GM18909 (cell line): Measurements from ENCODE around the gene RSAD1.

ENCODE experiments used
- ATAC-seq: cut with Tn5 transposase; IDR thresholded peaks from one replicate; pipeline ENCODE4 v1.9.1; 2021; ENCODE audit warnings: mild to moderate bottlenecking; ENCODE audit not compliant: unreplicated experiment, poor library complexity

RSAD1 gene

DNA sequence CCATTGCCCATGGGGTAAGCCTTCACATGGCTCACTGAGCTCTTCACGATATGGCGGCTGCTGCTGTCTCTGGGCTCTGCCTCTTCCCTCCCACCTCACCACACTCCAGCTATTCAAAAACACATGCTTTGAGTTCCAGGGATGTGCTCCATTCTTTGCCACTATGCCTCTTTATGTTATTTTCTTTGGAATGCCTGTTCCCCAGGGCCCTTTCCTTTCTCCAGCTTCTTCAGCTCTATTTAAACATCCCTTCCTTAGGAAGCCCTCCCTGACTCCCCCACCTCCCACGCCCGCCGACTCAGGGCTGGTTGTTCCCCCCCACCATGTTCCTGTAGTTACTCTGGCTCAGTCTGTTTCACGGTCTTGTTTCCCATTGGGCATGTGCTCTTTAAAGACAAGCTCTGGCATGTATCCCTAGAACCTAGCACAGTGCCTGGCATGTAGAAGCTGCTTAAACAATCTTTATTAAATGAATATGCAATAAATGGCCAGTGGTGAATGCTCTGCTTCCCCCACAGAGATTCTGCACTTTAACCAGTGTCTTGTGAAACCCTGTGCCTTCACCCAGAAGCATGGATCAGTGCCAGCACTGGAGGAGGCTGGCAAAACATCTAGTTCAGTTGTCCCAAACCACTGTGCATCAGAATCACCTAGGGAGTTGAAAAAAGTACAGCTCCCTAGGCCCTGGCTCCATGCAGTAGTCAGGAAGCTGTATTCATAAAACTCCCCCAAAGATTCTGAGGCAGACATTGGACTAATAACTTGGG lies 36.5 kb downstream of the RSAD1 start:
- no peak for ATAC-seq

DNA sequence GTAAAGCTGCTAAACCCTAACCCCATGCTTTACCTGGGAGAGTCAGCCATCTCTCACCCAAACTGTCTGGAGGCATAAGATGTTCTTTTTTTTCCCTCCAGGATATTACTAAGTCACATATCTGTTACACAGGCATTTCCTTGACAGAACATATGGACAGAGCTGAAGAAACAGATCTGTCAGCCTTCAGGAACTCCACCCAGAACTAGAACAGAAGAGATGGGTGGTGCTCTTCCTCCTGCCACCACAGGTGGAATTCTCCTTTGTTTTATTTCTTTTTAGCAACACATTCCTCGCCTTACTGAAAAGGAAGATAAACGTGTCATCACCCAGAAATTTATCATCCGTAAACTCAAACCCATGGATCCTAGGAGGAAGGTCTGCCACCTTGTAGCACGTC lies 38.4 kb downstream of the RSAD1 start:
- ATAC-seq, result no peak

DNA sequence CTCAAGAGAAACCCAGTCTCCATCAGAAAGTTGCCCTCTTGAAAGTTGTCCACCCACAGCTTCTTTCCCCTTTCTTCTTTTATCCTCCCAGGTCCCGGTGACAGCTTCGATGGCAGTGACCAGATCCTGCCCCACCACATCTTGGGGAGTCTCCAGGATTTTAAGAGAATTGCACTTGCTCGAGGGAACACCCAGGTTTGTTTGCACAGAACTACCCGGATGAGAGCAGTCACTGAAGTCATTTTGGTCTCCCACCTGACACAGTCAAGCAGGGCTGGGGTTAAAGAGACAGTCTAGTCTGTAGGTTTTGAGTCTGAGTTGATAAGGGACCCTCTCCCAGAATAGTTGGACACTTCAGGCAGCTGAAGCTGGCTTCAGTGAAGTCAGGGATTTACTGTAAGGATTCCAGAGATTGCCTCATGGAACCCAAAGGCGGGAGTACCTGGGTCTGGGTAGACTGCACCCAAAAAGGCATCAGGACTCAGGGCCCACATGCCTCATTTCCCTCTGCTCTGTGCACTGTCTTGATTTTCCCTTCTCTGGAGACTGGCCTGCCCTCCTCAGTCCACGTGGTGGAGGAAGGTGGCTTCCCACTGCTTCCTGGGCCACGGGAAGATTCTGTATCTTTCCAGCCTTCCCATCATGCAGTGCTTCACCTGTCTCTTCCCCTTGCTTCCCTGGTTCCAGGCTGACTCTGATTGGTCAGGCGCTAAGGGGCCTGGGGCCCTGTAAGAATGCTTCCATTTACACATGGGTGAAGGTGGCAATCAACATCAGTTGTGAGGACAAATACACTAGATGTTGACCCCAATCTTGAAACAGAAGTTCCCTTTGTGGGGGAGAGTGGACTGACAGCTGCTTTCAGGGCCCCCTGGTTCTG lies 39.1 kb downstream of the RSAD1 start:
- ATAC-seq, result no peak

DNA sequence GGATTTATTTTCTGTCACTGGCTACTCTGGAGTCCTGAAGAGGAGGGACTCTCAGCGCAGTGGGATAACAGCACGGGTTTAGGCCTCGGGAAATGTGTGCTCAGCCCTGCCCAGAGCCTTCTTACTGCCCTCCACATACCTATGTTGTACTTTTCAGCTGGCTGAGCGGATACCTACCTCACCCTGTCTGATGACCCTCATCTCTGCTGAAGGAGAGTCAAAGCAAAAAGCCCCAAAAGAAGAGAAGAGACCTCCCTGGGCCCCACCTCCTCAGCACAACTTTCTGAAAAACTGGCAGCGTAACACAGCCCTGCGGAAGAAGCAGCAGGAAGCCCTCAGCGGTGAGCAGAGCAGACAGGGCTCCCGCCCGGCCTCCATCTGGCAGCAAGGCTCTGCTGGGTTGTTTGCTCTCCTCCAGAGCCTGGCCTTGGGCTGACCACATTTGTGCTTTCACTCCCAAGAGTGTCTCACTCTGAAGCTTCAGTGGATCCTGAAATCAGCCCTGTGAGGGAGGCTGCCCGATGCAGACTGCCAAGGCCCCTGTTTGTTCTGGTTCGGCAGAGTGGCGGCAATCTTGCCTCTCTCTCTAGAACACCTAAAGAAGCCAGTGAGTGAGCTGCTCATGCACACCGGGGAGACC lies 39.8 kb downstream of the RSAD1 start:
- ATAC-seq, result no peak

DNA sequence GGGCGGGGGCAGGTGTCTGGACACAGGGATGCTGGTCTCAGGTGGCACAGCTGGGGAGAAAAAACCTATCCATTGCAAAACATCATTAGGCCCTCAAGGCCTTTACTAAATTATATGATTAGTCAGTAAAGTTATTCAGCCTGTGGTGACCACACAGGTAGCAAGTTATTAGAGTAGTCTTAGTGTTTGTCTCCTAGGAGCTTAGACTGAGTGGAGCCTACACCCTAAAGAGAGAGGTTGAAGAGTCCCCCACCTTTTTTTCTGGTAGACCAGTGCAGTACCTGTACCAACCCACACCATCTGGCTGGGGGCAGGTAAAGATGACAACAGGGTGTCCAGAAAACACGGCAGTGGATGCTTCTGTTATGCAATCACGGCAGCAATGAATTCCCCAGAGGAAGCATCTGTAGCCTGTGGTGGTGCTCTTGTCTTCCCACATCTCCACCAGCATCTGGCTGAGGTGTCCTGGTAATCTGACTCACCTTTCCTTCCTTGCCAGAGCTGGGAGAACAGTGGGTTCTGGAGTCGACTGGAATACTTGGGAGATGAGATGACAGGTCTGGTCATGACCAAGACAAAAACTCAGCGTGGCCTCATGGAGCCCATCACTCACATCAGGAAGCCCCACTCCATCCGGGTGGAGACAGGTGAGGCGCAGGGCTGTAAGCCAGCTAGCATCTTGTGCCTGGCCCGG lies 40.6 kb downstream of the RSAD1 start:
- ATAC-seq, result no peak

DNA sequence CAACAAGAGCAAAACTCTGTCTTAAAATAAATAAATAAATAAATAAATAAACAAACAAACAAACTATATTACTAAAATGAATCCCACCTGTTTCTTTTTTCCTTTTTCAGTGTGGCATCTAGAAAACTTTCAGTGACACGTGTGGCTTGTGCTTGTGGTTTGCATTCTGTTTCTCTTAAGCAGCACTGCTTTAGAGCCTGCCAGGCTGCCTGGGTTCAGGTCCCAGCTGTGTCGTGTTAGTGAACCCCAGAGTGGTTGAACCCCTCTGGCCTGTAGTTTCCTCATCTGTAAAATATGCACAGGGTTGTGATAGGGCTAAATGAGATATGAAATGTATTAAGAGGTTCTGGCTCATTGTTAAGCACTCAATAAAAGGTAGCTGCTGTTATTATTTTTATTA lies 41.8 kb downstream of the RSAD1 start:
- ATAC-seq, result no peak

DNA sequence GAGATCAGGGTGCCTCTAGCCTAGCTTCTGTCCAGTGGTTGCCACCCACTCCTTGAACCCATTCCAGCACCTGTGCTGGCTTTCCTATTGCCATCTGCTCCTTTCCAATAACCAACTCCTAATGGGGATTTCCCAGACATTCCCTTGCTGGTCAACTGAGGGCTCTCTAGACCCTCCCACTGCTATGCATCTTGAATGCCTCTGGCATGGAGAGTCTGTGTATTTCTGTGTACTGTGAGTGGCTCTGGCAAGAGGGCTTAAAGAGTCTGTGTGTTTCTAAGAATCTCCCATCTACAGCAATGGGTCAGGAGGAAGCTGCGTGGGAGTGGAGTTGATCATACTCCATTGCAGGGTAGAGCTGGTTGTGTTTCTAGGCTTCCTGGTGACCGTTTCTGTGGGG lies 42.9 kb downstream of the RSAD1 start:
- ATAC-seq, result no peak

DNA sequence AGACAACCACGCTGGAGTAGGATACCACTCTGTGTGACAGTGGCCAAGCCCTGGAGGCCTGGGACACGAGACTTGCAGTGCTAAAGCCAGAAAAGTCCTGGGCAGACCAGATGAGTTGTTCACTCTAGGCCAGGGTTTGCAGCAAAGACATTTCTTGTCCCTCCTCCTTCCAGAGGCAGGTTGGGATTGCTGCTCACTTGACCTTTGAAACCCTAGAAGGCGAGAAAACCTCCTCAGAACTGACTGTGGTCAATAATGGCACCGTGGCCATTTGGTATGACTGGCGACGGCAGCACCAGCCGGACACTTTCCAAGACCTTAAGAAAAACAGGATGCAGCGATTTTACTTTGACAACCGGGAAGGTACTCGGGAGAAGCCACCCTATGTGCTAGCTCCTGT lies 44.1 kb downstream of the RSAD1 start:
- ATAC-seq, result no peak

DNA sequence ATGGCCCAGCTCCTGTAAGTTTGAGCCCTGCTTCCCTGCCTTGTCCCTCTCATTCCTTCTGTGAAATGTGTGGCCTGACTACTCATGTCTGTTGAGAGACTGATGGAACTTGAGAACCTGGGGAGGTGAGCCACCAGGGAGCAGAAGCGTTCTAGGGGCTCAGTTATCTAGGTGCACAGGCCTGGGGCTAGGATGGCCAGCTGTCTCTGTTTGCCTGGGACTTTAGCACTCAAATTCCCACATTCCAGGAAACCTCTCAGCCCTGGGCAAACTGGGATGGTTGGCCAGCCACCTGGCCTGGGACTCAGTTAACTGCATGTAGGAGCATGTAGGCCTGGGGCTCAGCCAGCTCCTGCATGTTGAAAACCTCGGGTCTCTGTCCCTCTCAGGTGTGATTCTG lies 44.5 kb downstream of the RSAD1 start:
- no peak for ATAC-seq

DNA sequence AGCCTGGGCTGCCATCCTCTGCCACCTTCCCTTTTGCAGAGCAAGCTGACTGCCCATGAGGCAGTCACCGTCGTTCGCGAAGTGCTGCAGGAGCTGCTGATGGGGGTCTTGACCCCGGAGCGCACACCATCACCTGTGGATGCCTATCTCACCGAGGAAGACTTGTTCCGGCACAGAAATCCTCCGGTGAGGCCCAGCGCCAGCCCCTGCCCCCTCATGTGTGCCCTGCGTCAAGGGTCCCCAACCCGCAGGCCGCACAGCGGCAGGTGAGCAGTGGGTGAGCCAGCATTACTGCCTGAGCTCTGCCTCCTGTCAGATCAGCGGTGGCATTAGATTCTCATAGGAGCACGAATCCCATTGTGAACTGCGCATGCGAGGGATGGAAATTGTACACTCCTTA lies 46.2 kb downstream of the RSAD1 start:
- no peak for ATAC-seq

DNA sequence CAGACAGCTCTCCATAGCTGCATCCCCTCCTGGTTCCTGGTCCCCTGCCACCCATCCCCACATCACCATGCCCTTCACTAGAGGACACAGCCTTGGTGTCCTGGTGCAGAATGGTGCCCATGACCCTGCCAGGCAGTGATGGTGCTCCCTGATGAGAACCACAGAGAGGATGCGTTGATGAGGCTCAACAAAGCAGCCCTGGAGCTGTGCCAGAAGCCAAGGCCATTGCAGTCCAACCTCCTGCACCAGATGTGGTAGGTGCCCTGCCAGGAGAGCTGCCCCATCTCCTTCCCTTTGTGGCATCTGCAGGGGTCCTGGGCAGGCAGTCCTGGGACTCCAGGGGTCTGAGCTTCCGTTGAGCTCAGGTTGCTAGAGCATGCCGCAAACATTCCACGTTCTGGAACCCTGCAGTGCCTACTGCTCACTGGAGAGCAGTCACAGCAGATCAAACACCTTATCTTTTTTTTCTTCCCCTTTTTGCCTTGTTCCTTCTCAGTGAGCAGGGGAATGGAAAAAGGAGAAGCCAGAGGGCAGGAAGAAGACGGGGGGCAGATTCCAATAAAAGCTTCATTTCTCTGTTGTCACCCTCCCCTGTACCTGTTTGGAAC lies 48.6 kb downstream of the RSAD1 start:
- ATAC-seq, result no peak

DNA sequence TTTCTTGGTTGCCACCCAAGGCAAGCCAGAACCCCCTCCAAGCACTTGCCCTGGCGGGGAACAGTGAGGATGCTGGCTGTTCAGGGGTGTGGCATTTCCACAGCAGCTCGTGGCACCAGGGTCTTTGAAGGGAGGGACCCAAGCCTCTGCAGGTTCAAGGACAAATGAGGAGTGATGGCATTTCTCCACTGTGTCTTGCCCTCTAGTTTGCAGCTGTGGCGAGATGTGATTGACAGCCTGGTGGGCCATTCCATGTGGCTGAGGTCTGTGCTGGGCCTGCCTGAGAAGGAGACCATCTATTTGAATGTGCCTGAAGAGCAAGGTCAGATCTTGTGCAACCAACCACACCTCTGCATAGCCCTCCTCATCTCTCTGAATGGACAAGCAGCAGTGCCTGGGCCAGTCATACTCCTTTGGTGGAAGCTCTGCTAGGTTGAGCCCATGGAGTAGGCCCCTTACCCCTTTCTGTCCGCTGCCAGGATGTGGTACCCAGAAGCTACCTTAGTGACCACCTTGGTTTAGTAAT lies 49.4 kb downstream of the RSAD1 start:
- no peak for ATAC-seq

DNA sequence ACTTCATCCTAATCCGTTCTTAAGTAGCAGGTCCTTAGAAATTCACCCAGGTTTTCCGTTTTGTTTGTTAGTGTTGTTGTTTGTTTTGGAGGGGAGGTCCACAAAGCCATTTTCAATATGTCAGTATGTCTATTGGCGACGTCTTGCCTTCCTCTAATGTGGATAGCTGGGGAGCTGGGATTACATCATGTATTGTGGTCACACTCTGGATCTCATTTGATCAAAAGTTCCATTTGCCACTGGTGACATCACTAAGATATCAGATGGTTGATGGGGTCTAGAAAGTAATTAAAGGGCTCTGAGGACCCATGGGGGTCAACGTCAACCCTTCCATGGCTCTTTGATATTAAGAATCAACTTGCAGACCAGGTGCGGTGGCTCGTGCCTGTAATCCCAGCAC lies 51.2 kb downstream of the RSAD1 start:
- ATAC-seq, result no peak

DNA sequence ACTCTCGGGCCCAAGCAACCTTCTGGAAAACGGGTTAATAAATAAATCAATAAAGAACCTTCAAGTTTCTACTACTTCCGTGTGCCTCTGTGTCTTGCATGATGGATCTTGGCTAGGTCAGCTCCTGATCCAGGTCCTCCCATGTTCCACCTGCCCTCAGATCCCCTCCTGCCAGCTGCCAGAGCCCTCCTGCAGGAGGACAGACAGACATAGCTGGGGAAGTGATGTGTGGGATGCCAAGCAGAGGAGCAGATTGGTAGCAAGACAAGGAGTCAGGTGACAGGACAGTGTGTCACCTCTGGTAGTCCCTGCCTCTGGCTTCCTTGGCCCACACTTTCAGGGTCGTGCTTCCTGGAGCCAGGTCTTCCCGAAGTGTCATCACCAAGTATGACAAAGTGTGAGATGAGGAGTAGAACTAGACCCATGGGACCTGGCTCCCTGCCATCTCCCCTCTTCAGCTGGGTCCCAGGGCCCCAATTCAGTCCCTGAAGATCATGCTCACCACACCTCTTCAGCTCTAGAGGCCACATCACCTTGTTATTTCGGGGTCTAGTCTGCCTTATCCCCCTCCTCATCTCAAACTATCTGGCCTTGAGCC lies 52.9 kb downstream of the RSAD1 start:
- ATAC-seq, result no peak

DNA sequence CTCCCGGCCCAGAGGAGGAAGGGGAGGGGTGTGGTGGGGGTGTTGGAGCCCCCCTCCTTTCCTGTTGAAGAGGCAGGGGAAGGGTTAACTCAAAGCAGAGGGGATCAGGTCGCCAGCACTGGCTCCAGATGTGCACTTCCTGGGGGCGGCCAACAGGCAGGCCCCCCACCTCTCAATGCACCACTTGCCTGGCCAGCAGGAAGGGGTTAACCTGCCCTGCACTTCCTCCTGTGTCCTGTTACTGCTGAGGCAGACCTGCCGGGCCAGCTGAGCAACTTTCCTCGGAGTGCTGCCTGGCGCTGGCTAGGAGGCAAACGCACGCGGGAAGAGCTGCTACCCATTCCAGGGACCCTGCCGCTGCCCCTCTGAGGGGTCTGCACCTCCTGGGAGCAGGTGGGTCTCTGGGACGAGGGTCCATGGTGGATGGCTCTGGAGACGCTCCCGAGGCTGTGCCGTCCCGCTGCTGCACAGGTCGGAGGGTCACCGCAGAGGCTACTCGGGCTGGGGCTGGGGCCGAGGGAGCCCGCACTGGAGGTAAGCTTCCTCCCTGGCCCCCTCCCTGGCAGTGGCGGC lies 53.9 kb downstream of the RSAD1 start, which contains the start of gene EPN3:
EPN3 (plus strand) TSS at position 284 of the 573 bp plus-strand sequence. CDS start 3,822 bp downstream, outside the sequence.
- ATAC-seq, result no peak

DNA sequence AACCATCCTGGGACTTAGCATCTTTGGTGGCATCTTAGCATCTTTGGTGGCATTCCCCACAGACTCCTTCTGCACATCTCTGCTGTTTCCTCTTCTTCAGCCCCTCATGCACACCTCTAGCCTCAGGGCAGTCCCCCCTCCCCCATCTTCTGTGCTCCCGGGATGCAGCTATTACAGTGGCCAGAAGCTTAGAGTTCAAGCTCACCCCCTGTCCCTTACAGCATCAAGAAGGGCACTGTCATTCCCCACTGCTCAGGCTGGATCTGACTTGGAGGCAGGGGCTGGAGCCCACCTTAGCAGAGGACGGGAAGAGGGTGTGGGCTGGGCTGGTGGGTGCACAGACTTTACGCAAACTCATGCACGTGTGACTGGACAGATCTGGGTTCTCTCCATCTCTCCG lies 54.5 kb downstream of the RSAD1 start:
- ATAC-seq, result no peak

DNA sequence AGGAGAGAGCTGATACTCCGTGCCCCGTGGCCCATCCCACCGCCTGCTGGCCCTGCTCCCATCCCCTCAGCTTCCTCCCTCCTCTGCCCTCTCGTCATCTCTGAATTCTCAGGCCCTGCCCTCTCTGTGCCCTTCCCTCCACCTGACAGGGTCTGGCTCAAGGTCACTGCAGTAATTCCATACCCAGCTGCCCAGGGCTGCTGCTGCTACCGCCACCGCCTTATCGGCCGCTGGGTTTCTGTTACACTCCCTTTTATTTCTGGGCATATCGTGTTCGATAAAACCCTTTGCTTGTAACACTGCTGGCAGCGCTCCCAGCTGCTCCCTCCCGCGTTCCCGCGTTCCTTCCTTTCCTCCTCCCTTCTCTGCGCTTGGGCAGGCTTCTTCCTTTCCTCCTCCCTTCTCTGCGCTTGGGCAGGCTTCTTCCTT lies 55.1 kb downstream of the RSAD1 start:
- no peak for ATAC-seq

DNA sequence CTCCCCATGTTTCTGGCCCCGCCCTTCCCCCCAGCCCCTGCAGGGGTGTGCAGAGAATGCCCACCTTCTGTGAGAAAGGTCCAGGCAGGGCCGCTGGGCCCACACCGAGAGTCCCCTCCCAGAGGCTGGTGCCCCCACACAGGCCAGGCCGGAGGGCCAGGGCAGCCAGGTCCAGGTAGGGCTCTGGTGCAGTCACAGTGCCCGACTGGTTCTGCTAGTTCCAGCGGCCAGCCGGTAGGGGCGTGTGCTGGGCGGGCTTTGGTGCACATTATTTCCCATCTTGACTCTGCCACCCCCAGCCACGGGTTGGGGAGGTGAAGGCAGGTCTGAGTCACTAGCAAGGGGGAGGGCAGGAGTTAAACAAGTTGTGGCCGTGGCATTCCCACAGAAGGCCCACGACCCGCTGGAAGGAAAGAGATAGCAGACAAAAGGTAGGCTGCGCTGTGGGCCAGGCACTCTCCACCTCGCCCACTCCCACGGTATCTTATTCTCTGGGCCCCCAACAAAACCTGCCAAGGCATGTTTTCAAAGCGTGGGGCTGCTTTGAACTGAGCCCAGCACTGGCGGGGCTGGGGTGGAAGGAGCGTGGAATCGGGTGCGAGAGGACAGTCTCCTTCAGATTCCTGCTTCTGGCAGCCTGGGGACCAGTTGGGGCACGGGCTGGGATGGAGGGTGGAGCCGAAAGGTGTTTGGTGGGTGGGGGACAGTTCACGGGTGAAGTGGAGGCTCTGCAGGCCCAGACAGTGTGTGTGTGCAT lies 55.7 kb downstream of the RSAD1 start:
- no peak for ATAC-seq
